HCT116 (cell line): ENCODE results near the gene HOXC11. TPM values are rescaled to one million over a fixed set of nuclear protein-coding genes. Genes with fewer than 3 reads are reported as not detected.

Experiments
- ATAC-seq: fragments of 200-7000 bp; cut with Tn5 transposase; 2 replicates; pipeline ENCODE4 v1.9.1; 2020; ENCODE audit warnings: mild to moderate bottlenecking, moderate library complexity
- BruUV-seq: library from RNA; stranded (reverse); fragments of 400-500 nt; replicated peaks from 2 replicates; lab custom pipeline; 2021; lab: Mats Ljungman, UMichigan
- CTCF ChIA-PET: fragments of 300-600 bp; sonication (Branson Sonifier 250); formaldehyde crosslinking; loops from one replicate; lab custom pipeline; 2021; ENCODE audit warnings: antibody characterized with exemption; lab: Charles Lee
- POLR2A ChIA-PET: fragments of 300-600, 350-600 bp; sonication (Branson Sonifier 250); formaldehyde crosslinking; loops from one replicate; lab custom pipeline; 2021; ENCODE audit warnings: antibody characterized with exemption; lab: Charles Lee
- RAD21 ChIA-PET, 2 experiments: fragments of 300-600 bp; sonication (Branson Sonifier 250); formaldehyde crosslinking; loops; one replicate each; lab custom pipeline; 2023; ENCODE audit warnings: low total read pairs in 2 of 2; ENCODE audit not compliant: uncharacterized antibody in 2 of 2, unreplicated experiment in 2 of 2, low non-redundant PET in 1 of 2; lab: Charles Lee
- DNase-seq: peaks from one replicate; pipeline ENCODE4 v3.0.0-alpha.2; 2010; ENCODE audit warnings: low read depth, low spot score
- H2AFZ ChIP-seq: fragments of 200-600 bp; shearing (Covaris generic), sonication (generic); 2 replicates; pipeline ENCODE4 v1.6.1; 2017; ENCODE audit warnings: low read depth, mixed run types, mixed read lengths, antibody characterized with exemption, low read length; ENCODE audit not compliant: poor library complexity, severe bottlenecking
- H3K27ac ChIP-seq: 2 replicates; pipeline ENCODE4 v1.5.1; 2012; ENCODE audit warnings: low read depth, low read length
- H3K27me3 ChIP-seq: fragments of 200-600 bp; sonication (generic); 2 replicates; pipeline ENCODE4 v1.6.1; 2016; ENCODE audit warnings: mixed run types, low read length, mixed read lengths; ENCODE audit not compliant: insufficient read depth
- H3K36me3 ChIP-seq, 2 experiments: fragments of 200-500 bp in 1 of 2; fragments of 200-600 bp in 1 of 2; sonication (Bioruptor generic) in 1 of 2; sonication (generic) in 1 of 2; 2 replicates each; pipeline versions ENCODE4 v1.5.1 to v1.6.1; 2014 to 2016; ENCODE audit warnings: low read length in 2 of 2, inconsistent platforms in 1 of 2, mixed read lengths in 1 of 2, mixed run types in 1 of 2; ENCODE audit not compliant: insufficient read depth in 2 of 2, control insufficient read depth in 1 of 2
- H3K4me1 ChIP-seq, 2 experiments: fragments of 200-600 bp in 1 of 2; sonication (generic) in 1 of 2; 2 replicates each; pipeline versions ENCODE4 v1.5.1 to v1.6.1; 2012 to 2017; ENCODE audit warnings: low read length in 2 of 2, inconsistent platforms in 1 of 2, mild to moderate bottlenecking in 1 of 2, mixed read lengths in 1 of 2, mixed run types in 1 of 2, moderate library complexity in 1 of 2; ENCODE audit not compliant: insufficient read depth in 2 of 2, control insufficient read depth in 1 of 2
- H3K4me2 ChIP-seq: fragments of 200-600 bp; sonication (generic); 2 replicates; pipeline ENCODE4 v1.6.1; 2017; ENCODE audit warnings: mixed run types, low read length, mixed read lengths
- H3K4me3 ChIP-seq, 2 experiments: fragments of 200-600 bp in 1 of 2; sonication (generic) in 1 of 2; replicated peaks in 1 of 2; 2 replicates each; pipeline ENCODE4 v1.5.1; 2011 to 2016; ENCODE audit warnings: low read length in 2 of 2, control low read depth in 1 of 2, low read depth in 1 of 2, mild to moderate bottlenecking in 1 of 2, mixed read lengths in 1 of 2, mixed run types in 1 of 2
- H3K79me2 ChIP-seq: fragments of 200-600 bp; sonication (generic); 2 replicates; pipeline ENCODE4 v1.6.1; 2017; ENCODE audit warnings: mild to moderate bottlenecking, mixed run types, low read length, moderate library complexity, mixed read lengths; ENCODE audit not compliant: insufficient read depth
- H3K9ac ChIP-seq: fragments of 200-600 bp; sonication (generic); 2 replicates; pipeline ENCODE4 v1.6.1; 2016; ENCODE audit warnings: low read length, mixed read lengths
- H3K9me2 ChIP-seq: fragments of 200-600 bp; sonication (generic), shearing (Covaris generic); 2 replicates; pipeline ENCODE4 v1.6.1; 2017; ENCODE audit warnings: mixed run types, mild to moderate bottlenecking, moderate library complexity; ENCODE audit not compliant: insufficient read depth
- H3K9me3 ChIP-seq, 2 experiments: fragments of 200-500 bp in 1 of 2; fragments of 200-600 bp in 1 of 2; sonication (Bioruptor generic) in 1 of 2; sonication (generic) in 1 of 2; 2 replicates each; pipeline ENCODE4 v1.6.1; 2014 to 2017; ENCODE audit warnings: low read length in 2 of 2, mixed read lengths in 2 of 2, inconsistent platforms in 1 of 2, low read depth in 1 of 2, mild to moderate bottlenecking in 1 of 2, mixed run types in 1 of 2, moderate library complexity in 1 of 2; ENCODE audit not compliant: control insufficient read depth in 1 of 2, insufficient read depth in 1 of 2
- H4K20me1 ChIP-seq: fragments of 200-600 bp; sonication (generic), shearing (Covaris generic); 2 replicates; pipeline ENCODE4 v1.6.1; 2017; ENCODE audit warnings: mixed run types, mild to moderate bottlenecking, moderate library complexity; ENCODE audit not compliant: insufficient read depth
- ATF3 ChIP-seq: IDR thresholded peaks from 2 replicates; pipeline ENCODE4 v1.6.1; 2012
- CBX3 ChIP-seq: IDR thresholded peaks from 2 replicates; pipeline ENCODE4 v1.6.1; 2012; ENCODE audit warnings: low read depth
- CEBPB ChIP-seq: IDR thresholded peaks from 2 replicates; pipeline ENCODE4 v1.6.1; 2012; ENCODE audit warnings: low read depth
- EGR1 ChIP-seq: IDR thresholded peaks from 2 replicates; pipeline ENCODE4 v1.6.1; 2012; ENCODE audit warnings: low read depth
- EZH2phosphoT487 ChIP-seq: fragments of 200-600 bp; IDR thresholded peaks from 2 replicates; pipeline ENCODE4 v1.6.1; 2018; ENCODE audit warnings: antibody characterized with exemption, borderline replicate concordance
- FOSL1 ChIP-seq: IDR thresholded peaks from 2 replicates; pipeline ENCODE4 v1.6.1; 2012; ENCODE audit warnings: low read depth
- JUND ChIP-seq: IDR thresholded peaks from 2 replicates; pipeline ENCODE4 v1.6.1; 2012
- MAX ChIP-seq: IDR thresholded peaks from 2 replicates; pipeline ENCODE4 v1.6.1; 2012
- POLR2AphosphoS5 ChIP-seq: IDR thresholded peaks from 2 replicates; pipeline ENCODE4 v1.6.1; 2011; ENCODE audit warnings: mild to moderate bottlenecking, low read depth, low read length, moderate library complexity
- RAD21 ChIP-seq: IDR thresholded peaks from 2 replicates; pipeline ENCODE4 v1.6.1; 2012; ENCODE audit warnings: low read depth, mild to moderate bottlenecking
- SIN3A ChIP-seq: IDR thresholded peaks from 2 replicates; pipeline ENCODE4 v1.6.1; 2012; ENCODE audit warnings: low read depth
- SP1 ChIP-seq: IDR thresholded peaks from 2 replicates; pipeline ENCODE4 v1.6.1; 2012; ENCODE audit warnings: low read depth
- TCF7L2 ChIP-seq: IDR thresholded peaks from 2 replicates; pipeline ENCODE4 v1.7.0; 2011; ENCODE audit warnings: borderline replicate concordance, inconsistent platforms; ENCODE audit not compliant: insufficient read depth, insufficient read length; ENCODE audit errors: extremely low read depth
- YY1 ChIP-seq: IDR thresholded peaks from 2 replicates; pipeline ENCODE4 v1.6.1; 2011; ENCODE audit warnings: low read length, low read depth, moderate library complexity, mild to moderate bottlenecking; ENCODE audit not compliant: insufficient replicate concordance; ENCODE audit errors: extremely low read depth
- ZFX ChIP-seq: fragments of 450-650 bp; IDR thresholded peaks from 2 replicates; pipeline ENCODE4 v1.6.1; 2017
- intact Hi-C: fragments of 100-400 bp; cut with micrococcal nuclease; formaldehyde crosslinking; loops from 2 replicates; pipeline ENCODE4 v1.10.0; 2022
- total RNA-seq: library from RNA; stranded (reverse); gene quantifications from one replicate; pipeline ENCODE4 v1.2.1, GENCODE V29; 2021; ENCODE audit not compliant: unreplicated experiment

HOXC11 gene
- total RNA-seq, 1 experiment from 2014 or later, result 0.22 TPM

- Histone ChIP-seq H3K79me2 (no peaks in the 10 kb centered on the region), H3K27me3 (no peaks in the 10 kb centered on the region), H2AFZ (peak overlapping the region; percentile 99), H3K9ac (no peak overlapping the region), H4K20me1 (no peaks in the 10 kb centered on the region), H3K4me2 (no peak overlapping the region), H3K27ac (no peak overlapping the region)
- ChIA-PET POLR2A (no interaction called here), RAD21 (interaction anchor here in 1 of 2 experiments (0.6 kb wide), 1 partner anchor 87 kb away, joined by 3 read pairs; no protein-coding TSS in a partner anchor), CTCF (no interaction called here)
- DNase-seq, result no peak
- intact Hi-C loops, result no loop called here
- TF ChIP-seq YY1 (no peak), RAD21 (no peak), SIN3A (no peak), MAX (no peak), ZFX (no peak), CBX3 (no peak), CEBPB (no peak), FOSL1 (no peak), POLR2AphosphoS5 (no peak), JUND (no peak), SP1 (no peak), EZH2phosphoT487 (no peak), TCF7L2 (no peak), ATF3 (no peak), EGR1 (no peak)
- TF ChIP-seq, all 23 proteins: peak for 0
- Histone ChIP-seq H3K9me2 (no peaks in the 10 kb centered on the region), H3K36me3 (no peaks in the 10 kb centered on the region), H3K4me3 (no peak overlapping the region), H3K9me3 (no peaks in the 10 kb centered on the region), H3K4me1 (peaks cover 12 to 15% of the 10 kb centered on the region in 2 experiments)
- no TSS peak for BruUV-seq
- no peak for ATAC-seq
Observed at GRCh38 chr12:53951577-53952334, 21.2 kb upstream of the HOXC11 start.
